Femur (tissue), 1 donor: Measurements from ENCODE around the gene PPM1H.
"Not testable (repeated sequence)": the region's sequence is repeated elsewhere in the genome, so short reads cannot be mapped to it uniquely, and the experiment has no call there.

Experiments used
- DNase-seq: peaks from one replicate; pipeline ENCODE4 v3.0.0-alpha.2; 2017

PPM1H gene

GRCh38 chr12:62934799-62935674 lies at the start of gene PPM1H:
PPM1H (minus strand) TSS chr12:62935150; CDS start chr12:62934736, 414 bp downstream.
- peak; percentile 71 for DNase-seq

- no peak for DNase-seq
These were observed 48.6 kb upstream of the PPM1H start for GRCh38 chr12:62983594-62983993.

- DNase-seq: no peak
These were observed 43.8 kb upstream of the PPM1H start for GRCh38 chr12:62978768-62979167.

- no peak for DNase-seq
These were observed 42.9 kb upstream of the PPM1H start for GRCh38 chr12:62977883-62978282.

- DNase-seq: no peak
These were observed 42.5 kb upstream of the PPM1H start for GRCh38 chr12:62977418-62977817.

- DNase-seq: no peak
These were observed 41.2 kb upstream of the PPM1H start for GRCh38 chr12:62976110-62976662.

- DNase-seq: no peak
These were observed 37.0 kb upstream of the PPM1H start for GRCh38 chr12:62971769-62972525.

GRCh38 chr12:62969695-62970094 lies 34.7 kb upstream of the PPM1H start:
- no peak for DNase-seq

- no peak for DNase-seq
These were observed 32.8 kb upstream of the PPM1H start for GRCh38 chr12:62967701-62968100.

GRCh38 chr12:62966990-62967506 lies 32.1 kb upstream of the PPM1H start:
- no peak for DNase-seq

GRCh38 chr12:62966446-62966989 lies 31.6 kb upstream of the PPM1H start:
- not testable (repeated sequence) for DNase-seq

- not testable (repeated sequence) for DNase-seq
These were observed 30.8 kb upstream of the PPM1H start for GRCh38 chr12:62965700-62966099.

- not testable (repeated sequence) for DNase-seq
These were observed 30.3 kb upstream of the PPM1H start for GRCh38 chr12:62965242-62965641.

- DNase-seq: no peak
These were observed 28.6 kb upstream of the PPM1H start for GRCh38 chr12:62963486-62964041.

- DNase-seq: no peak
These were observed 25.4 kb upstream of the PPM1H start for GRCh38 chr12:62960324-62960723.

- DNase-seq: no peak
These were observed 24.8 kb upstream of the PPM1H start for GRCh38 chr12:62959745-62960144.

GRCh38 chr12:62957233-62957953 lies 22.4 kb upstream of the PPM1H start:
- no peak for DNase-seq

GRCh38 chr12:62955678-62956077 lies 20.7 kb upstream of the PPM1H start:
- DNase-seq: no peak

GRCh38 chr12:62950317-62950716 lies 15.4 kb upstream of the PPM1H start:
- DNase-seq: no peak

GRCh38 chr12:62948123-62948522 lies 13.2 kb upstream of the PPM1H start:
- DNase-seq: no peak

GRCh38 chr12:62947364-62947763 lies 12.4 kb upstream of the PPM1H start:
- no peak for DNase-seq

GRCh38 chr12:62943779-62944395 lies 8.9 kb upstream of the PPM1H start:
- DNase-seq: no peak
